HUDEP-2 (cell line): Measurements from ENCODE around the gene TUBGCP2.
"Not testable (repeated sequence)": the region's sequence is repeated elsewhere in the genome, so short reads cannot be mapped to it uniquely, and the experiment has no call there.

Source experiments
- DNase-seq, 76 experiments: peaks; one replicate each; lab custom pipeline; 2025; ENCODE audit not compliant: unreplicated experiment in 76 of 76; lab: John Stamatoyannopoulos, UW

Gene TUBGCP2

GRCh38 chr10:133326745-133327650 is 18.3 kb upstream of the TUBGCP2 start:
- no peak for DNase-seq

GRCh38 chr10:133326223-133326551 is 17.5 kb upstream of the TUBGCP2 start:
- DNase-seq = no peak

DNA sequence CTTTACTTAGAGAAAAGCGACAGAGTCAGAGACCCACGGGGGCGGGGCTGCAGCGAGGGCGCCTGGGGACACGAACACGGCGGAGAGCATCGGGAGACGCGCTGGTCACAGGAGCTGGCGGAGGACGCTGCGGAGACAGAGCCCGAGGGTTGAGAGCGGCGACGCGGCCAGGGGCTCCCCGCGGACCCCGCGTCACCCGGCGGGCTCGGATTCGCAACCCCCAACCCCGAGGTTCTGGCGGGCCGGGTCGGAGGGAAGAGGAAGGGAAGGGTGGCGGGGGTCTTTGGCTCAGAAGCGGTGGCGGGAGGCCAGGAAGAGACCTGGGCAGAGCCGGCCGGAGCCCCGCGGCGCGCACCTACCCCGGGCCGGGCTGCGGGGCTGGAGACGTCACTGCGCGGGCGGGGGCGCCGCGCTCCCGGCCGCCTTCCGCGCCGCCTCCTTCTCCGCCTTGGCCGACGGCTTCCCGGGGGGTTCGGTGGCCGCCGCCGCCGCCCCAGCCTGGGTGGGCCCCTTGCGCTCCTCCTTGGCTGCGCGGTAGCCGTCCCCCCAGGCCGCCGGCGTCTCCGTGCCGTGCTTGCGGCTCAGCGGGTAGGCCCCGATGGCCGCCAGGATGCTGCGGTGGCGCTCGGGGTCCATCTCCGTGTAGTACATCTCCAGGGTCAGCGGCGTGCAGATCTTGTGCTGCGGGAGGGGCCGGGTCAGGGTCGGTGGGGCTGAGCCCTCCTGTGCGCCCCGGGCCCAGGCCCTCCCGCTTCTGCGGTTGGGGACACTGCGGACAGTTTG is 17.0 kb upstream of the TUBGCP2 start:
- no peak for DNase-seq

- no peak for DNase-seq
Observed at GRCh38 chr10:133324857-133325260, 16.2 kb upstream of the TUBGCP2 start.

DNA sequence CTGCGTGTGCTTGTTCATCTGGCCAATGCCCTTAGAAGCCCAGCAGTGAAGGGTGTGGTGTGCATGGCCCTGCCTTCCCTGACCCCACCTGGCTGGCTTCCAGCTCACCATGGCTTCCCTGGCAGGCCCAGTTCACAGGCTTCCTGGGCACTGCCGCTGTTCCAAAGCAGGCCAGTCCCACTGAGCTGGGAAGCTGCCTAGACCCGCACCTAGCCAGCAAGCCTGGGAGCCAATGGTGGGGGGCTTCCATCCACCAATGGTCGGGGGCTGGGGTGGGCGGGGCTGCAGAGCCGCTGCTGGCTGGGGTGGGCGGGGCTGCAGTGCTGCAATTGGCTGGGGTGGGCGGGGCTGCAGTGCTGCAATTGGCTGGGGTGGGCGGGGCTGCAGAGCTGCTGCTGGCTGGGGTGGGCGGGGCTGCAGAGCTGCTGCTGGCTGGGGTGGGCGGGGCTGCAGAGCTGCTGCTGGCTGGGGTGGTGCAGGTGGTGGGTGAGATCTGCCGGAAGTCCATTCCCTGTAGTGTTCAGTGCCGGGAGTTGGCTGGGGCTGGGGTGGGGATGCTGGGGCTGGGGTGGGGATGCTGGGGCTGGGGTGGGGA is 15.6 kb upstream of the TUBGCP2 start:
- peak in 62 of 76 experiments; percentile 8 to 81 (median 59) for DNase-seq

DNA sequence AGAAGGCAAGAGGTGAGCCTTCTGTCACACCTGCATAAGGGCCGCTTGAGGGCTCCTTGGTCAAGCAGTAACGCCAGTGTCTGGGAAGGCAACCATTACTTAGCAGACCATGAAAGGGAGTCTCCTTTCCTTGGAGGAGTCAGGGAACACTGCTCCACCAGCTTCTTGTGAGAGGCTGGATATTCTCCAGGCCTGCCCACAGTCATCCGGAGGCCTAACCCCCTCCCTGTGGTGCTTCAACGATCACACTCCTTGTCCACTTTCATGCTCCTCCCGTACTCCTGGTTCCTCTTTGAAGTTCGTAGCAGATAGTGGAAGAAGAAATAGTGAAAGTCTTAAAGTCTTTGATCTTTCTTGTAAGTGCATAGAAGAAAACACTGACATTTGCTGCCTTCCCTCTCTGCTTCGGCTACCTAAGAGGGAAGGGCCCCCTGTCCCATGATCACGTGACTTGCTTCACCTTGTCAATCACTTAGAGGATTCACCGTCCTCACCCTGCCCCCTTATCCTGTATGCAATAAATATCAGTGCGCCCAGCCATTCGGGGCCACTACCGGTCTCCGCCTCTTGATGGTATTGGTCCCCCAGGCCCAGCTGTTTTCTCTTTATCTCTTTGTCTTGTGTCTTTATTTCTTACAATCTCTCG is 13.5 kb upstream of the TUBGCP2 start:
- DNase-seq = not testable (repeated sequence)

GRCh38 chr10:133320852-133321422 is 12.3 kb upstream of the TUBGCP2 start:
- not testable (repeated sequence) for DNase-seq

- DNase-seq = peak in 50 of 76 experiments; percentile 3 to 76 (median 31)
Observed at GRCh38 chr10:133318494-133319127, 9.9 kb upstream of the TUBGCP2 start.

DNA sequence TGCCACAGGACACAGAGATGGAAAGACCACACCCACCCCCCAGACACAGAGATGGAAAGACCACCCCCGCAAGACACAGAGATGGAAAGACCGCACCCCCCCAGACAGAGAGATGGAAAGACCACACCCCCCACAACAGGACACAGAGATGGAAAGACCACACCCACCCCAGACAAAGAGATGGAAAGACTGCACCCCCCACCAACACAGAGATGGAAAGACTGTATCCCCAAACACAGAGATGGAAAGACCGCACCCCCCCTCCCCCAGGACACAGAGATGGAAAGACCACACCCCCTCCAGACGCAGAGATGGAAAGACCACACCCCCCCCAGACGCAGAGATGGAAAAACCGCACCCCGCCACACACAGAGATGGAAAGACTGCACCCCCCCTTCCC is 8.1 kb upstream of the TUBGCP2 start:
- DNase-seq = no peak

- no peak for DNase-seq
Observed at GRCh38 chr10:133316266-133316665, 7.6 kb upstream of the TUBGCP2 start.

- peak in 1 of 76 experiments; percentile 10 for DNase-seq
Observed at GRCh38 chr10:133315847-133316246, 7.2 kb upstream of the TUBGCP2 start.

- no peak for DNase-seq
Observed at GRCh38 chr10:133314911-133315310, 6.2 kb upstream of the TUBGCP2 start.

GRCh38 chr10:133313192-133313591 is 4.5 kb upstream of the TUBGCP2 start:
- no peak for DNase-seq

DNA sequence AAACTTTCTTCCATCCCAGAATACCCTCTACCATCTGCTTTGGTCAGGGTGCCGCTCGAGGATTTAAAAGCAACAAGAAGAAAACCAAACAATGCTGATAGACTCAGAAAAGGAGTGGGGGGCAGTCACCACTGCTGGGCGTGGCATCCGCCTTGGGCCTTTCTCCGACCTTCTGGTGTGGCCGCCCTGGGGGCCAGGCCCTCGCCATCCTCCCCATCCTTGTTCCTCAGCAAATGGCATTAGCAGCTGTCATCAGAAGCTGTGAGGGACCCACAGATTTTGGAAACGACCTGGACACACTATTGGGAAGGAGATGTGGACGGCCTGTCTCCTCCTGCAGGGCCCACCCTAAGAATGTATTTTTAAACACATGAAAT is 4.1 kb upstream of the TUBGCP2 start:
- no peak for DNase-seq

GRCh38 chr10:133312016-133312768 is 3.5 kb upstream of the TUBGCP2 start:
- DNase-seq = no peak

GRCh38 chr10:133311570-133311969 is 2.9 kb upstream of the TUBGCP2 start:
- DNase-seq = no peak

DNA sequence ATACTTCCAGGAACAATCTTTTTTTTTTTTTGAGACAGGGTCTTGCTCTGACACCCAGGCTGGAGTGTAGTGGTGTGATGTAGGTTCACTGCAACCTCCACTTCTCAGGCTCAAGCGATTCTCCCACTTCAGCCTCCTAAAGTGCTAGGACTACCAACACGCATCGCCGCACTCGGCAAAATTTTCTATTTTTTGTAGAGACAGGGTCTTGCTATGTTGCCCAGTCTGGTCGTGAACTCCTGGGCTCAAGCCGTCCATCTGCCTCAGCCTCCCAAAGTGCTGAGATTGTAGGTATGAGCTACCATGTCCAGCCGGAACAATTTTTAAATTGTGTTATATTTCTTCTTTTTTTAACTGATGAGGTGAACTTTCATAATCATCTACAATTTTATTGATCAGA is 2.1 kb upstream of the TUBGCP2 start:
- no peak for DNase-seq

DNA sequence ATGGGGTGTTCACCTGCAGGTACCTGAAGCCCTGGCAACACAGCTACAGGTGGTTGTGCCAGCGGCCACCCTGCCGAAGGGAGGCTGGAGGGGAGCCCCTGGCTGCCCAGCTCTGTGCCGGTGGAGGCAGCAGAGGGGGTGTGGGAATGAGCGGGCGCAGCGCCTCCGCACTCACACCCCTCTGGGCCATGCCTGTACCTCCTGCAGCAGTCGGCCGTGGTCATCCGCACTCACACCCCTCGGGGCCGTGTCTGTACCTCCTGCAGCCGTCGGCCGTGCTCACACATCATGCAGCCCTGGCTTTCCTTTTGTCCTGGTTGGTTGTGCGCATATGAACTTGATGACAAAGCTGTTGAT is 1.7 kb upstream of the TUBGCP2 start:
- no peak for DNase-seq

GRCh38 chr10:133309720-133310398 is 1.2 kb upstream of the TUBGCP2 start:
- no peak for DNase-seq
